K562 (cell line): ENCODE results near the gene C1orf167. TPM values are rescaled to one million over a fixed set of nuclear protein-coding genes. Genes with fewer than 3 reads are reported as not detected.

ENCODE experiments used
- ATF3 ChIP-seq, 2 experiments: fragments of 450-650 bp in 1 of 2; sonication (generic) in 1 of 2; formaldehyde crosslinking in 1 of 2; IDR thresholded peaks in 1 of 2; conservative IDR thresholded peaks in 1 of 2; 2 replicates each; pipeline versions ENCODE4 v1.6.1 to v1.8.1; 2016 to 2023; ENCODE audit warnings: mild to moderate bottlenecking in 2 of 2, moderate library complexity in 2 of 2, inconsistent platforms in 1 of 2, missing genetic modification reagents in 1 of 2
- E4F1 ChIP-seq: fragments of 250-450 bp; sonication (Bioruptor Pico); IDR thresholded peaks from 2 replicates; pipeline ENCODE4 v1.5.0; 2021; ENCODE audit warnings: mild to moderate bottlenecking, borderline replicate concordance
- HNRNPLL ChIP-seq: fragments of 200-400 bp; formaldehyde crosslinking; IDR thresholded peaks from 2 replicates; pipeline ENCODE4 v1.6.1; 2017; ENCODE audit warnings: low read length, low read depth, mild to moderate bottlenecking; ENCODE audit not compliant: poor library complexity, severe bottlenecking
- MLLT1 ChIP-seq, 2 experiments: fragments of 450-650 bp; IDR thresholded peaks; 2 replicates each; pipeline ENCODE4 v1.6.1; 2016
- NR2C2 ChIP-seq, 2 experiments: fragments of 200-800 bp in 1 of 2; sonication (Bioruptor generic) in 1 of 2; sonication (generic) in 1 of 2; formaldehyde crosslinking in 1 of 2; IDR thresholded peaks; 2 replicates each; pipeline versions ENCODE4 v1.6.1 to v1.8.0; 2016 to 2022; ENCODE audit warnings: mild to moderate bottlenecking in 1 of 2, missing compliant biosample characterization in 1 of 2, missing genetic modification characterization in 1 of 2, missing genetic modification reagents in 1 of 2
- REST ChIP-seq, 2 experiments: fragments of 450-650 bp; formaldehyde crosslinking in 1 of 2; IDR thresholded peaks; 2 replicates each; pipeline versions ENCODE4 v1.4.0 to v1.6.1; 2014 to 2020; ENCODE audit warnings: mild to moderate bottlenecking in 2 of 2, borderline replicate concordance in 1 of 2, low read depth in 1 of 2
- SMARCA4 ChIP-seq: fragments of 450-650 bp; IDR thresholded peaks from 2 replicates; pipeline ENCODE4 v1.6.1; 2016
- ZBTB7A ChIP-seq: IDR thresholded peaks from 2 replicates; pipeline ENCODE4 v1.6.1; 2011; ENCODE audit warnings: low read depth, mild to moderate bottlenecking, low read length, moderate library complexity, borderline replicate concordance; ENCODE audit not compliant: control insufficient read depth
- ZNF143 ChIP-seq: sonication (generic); formaldehyde crosslinking; IDR thresholded peaks from 2 replicates; pipeline ENCODE4 v1.9.0; 2022; ENCODE audit warnings: mild to moderate bottlenecking, missing genetic modification reagents
- polyA plus RNA-seq, 8 experiments: library from polyadenylated mRNA; depleted of rRNA in 4 of 8; stranded (reverse) in 5 of 8; unstranded in 3 of 8; fragments of >200 nt; fragmentation: Nextera tagmentation in 2 of 8; fragmentation: Illumina TruSeq in 1 of 8; extraction: Ambion mirVana in 2 of 8; extraction: Trizol in 1 of 8; gene quantifications; 2 replicates each; pipeline versions ENCODE4 v1.2.1 to v1.2.3, GENCODE V29; 2011 to 2014; ENCODE audit warnings: inconsistent platforms in 1 of 8, missing spikeins in 1 of 8
- total RNA-seq, 7 experiments: library from RNA; depleted of rRNA in 6 of 7; stranded (reverse); fragments of >200 nt in 6 of 7; fragmentation: Illumina TruSeq in 2 of 7; extraction: Trizol in 2 of 7; gene quantifications; 2 replicates each; pipeline versions ENCODE4 v1.2.1 to v1.2.3, GENCODE V29; 2011 to 2021; ENCODE audit warnings: low replicate concordance in 1 of 7
- TF ChIP-seq, protein P1 (sequence below), 2 experiments: fragments of 450-650 bp; conservative IDR thresholded peaks; 2 replicates each; pipeline ENCODE4 v1.6.1; 2017; ENCODE audit warnings: mild to moderate bottlenecking in 2 of 2, moderate library complexity in 2 of 2

The C1orf167 gene
- total and polyA plus RNA-seq, 9 of the 15 experiments (the other 6 are each of a cell fraction or from before 2014, with no cell fraction given): 0.22 to 0.86 (median 0.31) TPM; not detected in 2

GRCh38 chr1:11749203-11749689, 12.7 kb upstream of the C1orf167 start (continued):
- TF ChIP-seq, protein P1, sequence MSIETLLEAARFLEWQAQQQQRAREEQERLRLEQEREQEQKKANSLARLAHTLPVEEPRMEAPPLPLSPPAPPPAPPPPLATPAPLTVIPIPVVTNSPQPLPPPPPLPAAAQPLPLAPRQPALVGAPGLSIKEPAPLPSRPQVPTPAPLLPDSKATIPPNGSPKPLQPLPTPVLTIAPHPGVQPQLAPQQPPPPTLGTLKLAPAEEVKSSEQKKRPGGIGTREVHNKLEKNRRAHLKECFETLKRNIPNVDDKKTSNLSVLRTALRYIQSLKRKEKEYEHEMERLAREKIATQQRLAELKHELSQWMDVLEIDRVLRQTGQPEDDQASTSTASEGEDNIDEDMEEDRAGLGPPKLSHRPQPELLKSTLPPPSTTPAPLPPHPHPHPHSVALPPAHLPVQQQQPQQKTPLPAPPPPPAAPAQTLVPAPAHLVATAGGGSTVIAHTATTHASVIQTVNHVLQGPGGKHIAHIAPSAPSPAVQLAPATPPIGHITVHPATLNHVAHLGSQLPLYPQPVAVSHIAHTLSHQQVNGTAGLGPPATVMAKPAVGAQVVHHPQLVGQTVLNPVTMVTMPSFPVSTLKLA (conservative IDR thresholded peaks at IDR 0.05): peak; percentile 60 to 82; a peak in 3 of 4 replicates
- peak in 1 of 2 experiments; percentile 42; a peak in 1 of 4 replicates for TF ChIP-seq MLLT1 (IDR thresholded peaks at IDR 0.05)
- peak; percentile 33; the same call in 1 of the 2 replicates for TF ChIP-seq NR2C2 (CRISPR knock-in tag; IDR thresholded peaks at IDR 0.05)
- peak; percentile 28; the same call in 1 of the 2 replicates for TF ChIP-seq NR2C2 (tag; IDR thresholded peaks at IDR 0.05)
- no peak for TF ChIP-seq ATF3 (IDR thresholded peaks at IDR 0.05)
- TF ChIP-seq ATF3 (CRISPR knock-in tag; conservative IDR thresholded peaks at IDR 0.05): 0 out of 2 replicates have a peak, but pooled peaks have one; percentile 50
- no peak for TF ChIP-seq ZNF143 (CRISPR knock-in tag)
- TF ChIP-seq REST (IDR thresholded peaks at IDR 0.05; ENCODE audit: borderline replicate concordance): peak; percentile 90
- TF ChIP-seq REST (CRISPR knock-in tag; IDR thresholded peaks at IDR 0.05; ENCODE audit: low read depth): no peak
- no peak for TF ChIP-seq SMARCA4
- TF ChIP-seq ZBTB7A: peak; percentile 38; the same call in 1 of the 2 replicates
- no peak for TF ChIP-seq E4F1
- TF ChIP-seq HNRNPLL: no peak
